Cerebellar cortex (tissue), 1 donor: Measurements from ENCODE around the gene BDP1.
"Not testable (repeated sequence)": the region's sequence is repeated elsewhere in the genome, so short reads cannot be mapped to it uniquely, and the experiment has no call there.

Source experiments
- DNase-seq: peaks from one replicate; pipeline ENCODE4 v3.0.0-alpha.2; 2015; ENCODE audit warnings: low spot score

BDP1 gene

DNA sequence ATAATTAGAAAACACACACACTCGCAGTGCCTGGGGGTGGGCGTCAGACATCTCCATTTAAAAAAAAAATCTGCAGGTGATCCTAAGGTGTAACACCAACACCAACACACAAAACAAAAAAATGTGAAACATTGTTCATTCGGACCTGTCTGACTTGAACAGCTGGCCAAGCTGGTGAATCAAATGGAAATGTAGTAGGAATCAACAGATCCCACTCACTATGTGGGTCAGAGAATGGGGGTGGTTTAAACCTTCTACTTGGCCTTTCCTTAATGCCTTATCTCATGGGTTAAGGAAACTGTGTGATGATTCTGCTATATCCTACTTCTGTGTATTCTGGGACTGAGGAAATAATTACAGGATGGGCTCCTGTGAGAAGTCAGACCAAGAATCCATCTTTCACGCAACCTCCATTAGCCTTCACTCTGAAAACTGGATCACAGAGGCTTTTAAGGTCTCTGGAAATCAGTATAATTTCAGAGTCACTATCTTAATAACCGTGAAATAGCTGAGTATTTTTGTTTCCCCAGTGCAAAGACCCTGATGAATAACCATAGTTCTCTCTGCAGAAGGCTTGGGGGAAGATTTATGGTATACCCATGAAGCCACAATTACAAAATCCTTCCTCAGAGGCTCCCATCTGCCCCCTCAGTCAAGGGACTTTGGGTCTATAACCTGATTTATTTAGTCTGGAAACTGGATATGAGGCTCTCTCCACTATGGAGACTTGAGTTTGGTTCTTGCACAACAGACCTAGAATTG lies 114.5 kb downstream of the BDP1 start:
- no peak for DNase-seq

DNA sequence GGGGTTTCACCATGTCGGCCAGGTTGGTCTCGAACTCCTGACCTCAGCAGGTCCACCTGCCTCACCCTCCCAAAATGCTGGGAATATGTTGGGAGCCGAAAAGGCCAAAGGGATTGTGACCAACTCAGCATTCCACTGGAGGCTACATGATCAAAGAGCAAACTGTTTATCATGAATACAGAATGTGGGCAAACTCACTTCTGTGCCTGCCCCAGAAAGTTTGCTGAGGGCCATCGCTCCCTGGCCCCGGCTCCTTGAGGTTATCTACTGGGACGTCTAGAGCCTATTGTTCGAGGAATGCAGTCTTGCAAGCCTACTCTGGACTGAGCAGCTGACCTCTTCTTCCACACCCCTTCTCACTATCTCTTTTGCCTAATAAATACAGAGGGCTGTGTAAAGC lies 116.4 kb downstream of the BDP1 start:
- DNase-seq = not testable (repeated sequence)

DNA sequence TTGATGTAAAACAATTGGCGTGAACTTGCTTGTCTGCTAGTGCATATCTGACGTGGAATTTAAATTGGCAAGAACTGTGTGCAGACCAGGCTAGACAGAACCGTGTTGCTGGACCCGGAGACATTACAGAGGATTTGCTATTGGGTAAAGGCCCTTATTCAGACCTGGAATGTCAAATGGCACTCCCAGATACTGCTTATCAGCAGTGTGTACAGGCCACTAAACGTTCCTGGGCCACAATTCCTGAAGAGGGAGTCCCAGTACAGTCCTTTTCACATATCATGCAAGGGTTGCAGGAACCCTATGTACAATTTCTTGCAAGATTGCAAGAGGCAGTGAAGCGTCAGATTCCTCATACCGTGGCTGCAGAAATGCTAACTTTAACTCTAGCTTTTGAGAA lies 118.1 kb downstream of the BDP1 start:
- no peak for DNase-seq

DNA sequence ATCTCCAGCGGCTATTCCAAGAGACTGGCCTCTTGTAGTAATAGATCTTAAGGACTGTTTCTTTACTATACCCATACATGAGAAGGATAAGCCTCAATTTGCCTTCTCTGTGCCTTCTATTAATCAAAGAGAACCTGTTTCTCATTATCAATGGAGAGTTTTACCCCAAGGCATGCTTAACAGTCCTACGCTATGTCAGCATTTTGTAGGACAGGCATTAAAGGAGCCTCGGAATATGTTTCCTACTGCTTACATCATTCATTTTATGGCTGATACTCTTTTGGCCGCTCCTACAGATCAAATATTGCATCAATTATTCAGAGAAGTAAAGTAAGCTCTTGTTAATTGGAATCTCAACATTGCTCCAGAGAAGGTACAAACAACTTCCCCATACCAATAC lies 120.1 kb downstream of the BDP1 start:
- DNase-seq = not testable (repeated sequence)

DNA sequence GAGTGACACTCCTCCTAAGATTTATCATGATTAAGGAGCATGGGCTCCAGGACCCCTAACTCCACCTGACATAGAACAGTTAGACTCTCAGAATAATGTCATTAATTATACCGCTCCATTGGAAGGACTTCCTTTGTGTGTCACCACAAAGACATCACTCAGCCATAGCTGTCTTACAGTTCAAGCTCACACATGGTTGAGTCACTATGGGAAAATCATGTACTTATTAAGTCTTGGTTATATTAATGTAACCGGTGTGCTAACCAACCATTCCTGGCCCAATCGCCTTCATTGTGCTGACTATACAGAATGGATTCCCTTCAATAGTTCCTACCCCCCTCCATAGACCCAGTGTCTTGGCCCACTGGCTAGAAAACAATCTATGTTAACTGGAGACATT lies 120.8 kb downstream of the BDP1 start:
- no peak for DNase-seq

DNA sequence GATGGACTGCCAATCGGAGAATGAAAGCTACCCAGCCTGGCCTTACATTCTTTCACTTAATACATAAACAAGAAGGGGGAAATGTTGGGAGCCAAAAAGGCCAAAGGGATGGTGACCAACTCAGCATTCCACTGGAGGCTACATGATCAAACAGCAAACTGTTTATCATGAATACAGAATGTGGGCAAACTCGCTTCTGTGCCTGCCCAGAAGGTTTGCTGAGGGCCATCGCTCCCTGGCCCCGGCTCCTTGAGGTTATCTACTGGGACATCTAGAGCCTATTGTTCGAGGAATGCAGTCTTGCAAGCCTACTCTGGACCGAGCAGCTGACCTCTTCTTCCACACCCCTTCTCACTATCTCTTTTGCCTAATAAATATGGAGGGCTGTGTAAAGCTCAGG lies 122.4 kb downstream of the BDP1 start:
- DNase-seq = not testable (repeated sequence)

DNA sequence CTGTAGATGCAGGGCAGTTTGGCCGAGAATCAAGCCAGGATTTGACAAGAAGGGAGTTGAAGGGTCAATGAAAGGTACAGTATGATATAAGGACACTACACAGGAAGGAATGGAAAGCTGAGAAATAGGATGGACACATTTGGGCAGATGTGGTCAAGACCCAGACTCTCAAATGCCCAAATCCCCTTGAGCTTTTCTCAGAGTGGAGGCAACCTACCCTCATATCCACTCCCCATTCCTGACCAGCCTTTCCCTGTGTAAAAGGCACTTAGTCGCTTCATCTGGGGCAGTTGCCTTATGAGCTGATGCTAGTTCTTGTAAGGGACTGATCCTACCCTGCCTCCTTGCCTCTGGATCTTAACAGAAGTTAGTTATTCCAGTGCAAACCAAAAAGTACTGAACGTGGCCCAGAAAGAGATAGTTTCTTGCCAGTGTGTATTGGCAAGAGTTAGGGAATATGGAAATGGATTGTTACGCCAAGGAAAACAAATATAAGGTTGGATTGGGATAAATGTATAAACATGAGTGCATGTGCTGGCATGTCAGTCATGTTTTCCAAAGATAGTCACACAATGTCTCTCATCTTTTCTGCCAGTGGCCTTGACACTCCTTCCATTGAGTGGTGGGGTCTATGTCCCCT lies 127.6 kb downstream of the BDP1 start:
- no peak for DNase-seq

DNA sequence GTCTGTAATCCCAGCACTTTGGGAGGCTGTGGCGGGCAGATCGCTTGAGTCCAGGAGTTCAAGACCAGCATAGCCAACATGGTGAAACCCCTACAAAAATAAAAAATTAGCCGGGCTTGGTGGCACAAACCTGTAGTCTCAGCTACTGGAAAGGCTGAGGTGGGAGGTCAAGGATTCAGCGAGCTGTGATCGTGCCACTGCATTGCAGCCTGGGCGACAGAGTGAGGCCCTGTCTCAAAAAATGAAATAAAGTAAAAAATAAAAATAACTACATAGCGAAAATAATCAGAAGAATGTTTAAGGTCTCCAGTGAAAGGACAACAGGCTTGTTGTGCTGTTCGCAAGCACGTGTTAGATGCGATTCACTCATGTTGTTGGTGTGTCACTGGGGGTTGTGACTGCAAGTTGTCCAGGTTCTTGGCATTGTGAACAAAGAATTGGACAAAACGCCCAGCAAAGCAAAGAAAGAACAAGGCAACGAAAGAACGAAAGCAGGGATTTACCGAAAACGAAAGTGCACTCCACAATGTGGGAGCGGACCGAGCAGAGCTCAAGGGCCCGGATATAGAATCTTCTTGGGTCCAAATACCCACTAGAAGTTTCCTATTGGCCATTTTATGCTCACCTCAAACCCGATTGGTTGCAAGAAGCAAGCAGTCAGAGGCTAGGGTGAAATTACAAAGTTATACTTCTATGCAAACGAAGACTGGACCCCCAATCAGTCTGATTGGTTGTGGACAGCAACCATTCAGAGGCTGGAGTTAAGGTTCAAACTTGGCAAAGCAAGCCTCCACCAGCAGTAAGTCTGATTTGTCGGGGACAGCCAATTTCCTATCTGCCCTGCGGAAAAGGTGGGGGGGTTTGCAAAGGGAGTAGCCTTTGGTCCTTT lies 130.8 kb downstream of the BDP1 start:
- no peak for DNase-seq

DNA sequence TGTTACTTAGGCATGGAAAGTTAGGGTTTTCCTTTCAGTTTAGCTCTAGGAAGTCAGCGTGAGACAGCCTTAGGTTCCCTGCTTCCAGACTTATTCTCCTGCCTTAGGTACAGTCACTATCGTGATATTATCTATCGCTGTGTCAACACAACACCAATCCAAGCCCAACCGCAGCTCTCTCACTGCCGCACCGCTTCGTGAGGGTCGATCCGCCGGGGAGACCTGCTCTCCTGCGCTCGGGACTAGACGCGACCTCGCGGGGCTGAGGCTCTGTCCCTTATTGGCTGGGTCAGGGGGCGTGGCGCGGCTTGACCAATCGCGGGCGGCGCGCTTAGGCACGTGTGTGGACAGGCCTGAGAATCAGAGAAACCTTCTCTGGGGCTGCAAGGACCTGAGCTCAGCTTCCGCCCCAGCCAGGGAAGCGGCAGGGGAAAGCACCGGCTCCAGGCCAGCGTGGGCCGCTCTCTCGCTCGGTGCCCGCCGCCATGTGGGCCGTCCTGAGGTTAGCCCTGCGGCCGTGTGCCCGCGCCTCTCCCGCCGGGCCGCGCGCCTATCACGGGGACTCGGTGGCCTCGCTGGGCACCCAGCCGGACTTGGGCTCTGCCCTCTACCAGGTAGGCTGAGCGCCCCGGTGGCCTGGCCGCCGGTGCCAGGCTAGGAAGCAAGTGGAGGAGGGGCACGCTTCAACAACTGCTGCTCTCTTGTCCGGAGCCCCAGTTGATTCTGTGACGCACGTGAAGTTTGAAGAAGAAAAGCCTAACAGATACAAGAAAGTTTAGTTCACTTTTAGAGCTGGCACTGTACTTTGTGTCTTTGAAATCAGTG lies 131.7 kb downstream of the BDP1 start, which contains the start of gene MCCC2:
MCCC2 (plus strand) TSS at position 400 of the 825 bp plus-strand sequence; CDS start at position 486, 86 bp downstream.
- DNase-seq = peak; percentile 95

DNA sequence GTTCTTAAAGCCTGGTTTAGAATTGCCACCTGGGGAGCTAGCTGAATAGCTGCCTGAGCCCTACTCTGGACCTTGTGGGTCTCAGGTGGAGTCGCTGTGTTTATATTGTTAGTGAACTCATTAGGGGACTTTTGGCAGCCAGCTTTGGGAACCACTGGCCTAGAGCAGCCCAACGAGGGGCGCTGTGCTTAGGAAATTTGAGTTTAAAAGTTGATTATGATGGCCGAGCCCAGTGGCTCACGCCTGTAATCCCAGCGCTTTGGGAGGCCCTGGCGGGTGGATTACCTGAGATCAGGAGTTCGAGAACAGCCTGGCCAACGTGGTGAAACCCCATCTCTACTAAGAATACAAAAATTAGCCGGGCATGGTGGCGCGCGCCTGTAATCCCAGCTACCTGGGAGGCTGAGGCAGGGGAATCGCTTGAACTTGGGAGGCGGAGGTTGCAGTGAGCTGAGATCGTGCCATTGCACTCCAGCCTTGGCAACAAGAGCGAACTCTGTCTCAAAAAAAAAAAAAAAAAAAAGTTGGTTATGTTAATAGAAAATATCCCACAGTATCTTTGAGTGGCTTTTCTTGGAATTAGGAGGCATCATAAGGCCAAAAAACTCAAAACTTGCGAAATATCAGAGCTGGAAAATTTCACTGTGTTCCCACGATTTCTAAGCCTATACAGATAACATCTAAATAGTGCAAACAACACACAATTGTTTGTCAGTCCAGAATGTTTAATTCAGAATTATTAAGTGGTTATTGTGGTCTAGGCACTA lies 132.5 kb downstream of the BDP1 start:
- DNase-seq = no peak

DNA sequence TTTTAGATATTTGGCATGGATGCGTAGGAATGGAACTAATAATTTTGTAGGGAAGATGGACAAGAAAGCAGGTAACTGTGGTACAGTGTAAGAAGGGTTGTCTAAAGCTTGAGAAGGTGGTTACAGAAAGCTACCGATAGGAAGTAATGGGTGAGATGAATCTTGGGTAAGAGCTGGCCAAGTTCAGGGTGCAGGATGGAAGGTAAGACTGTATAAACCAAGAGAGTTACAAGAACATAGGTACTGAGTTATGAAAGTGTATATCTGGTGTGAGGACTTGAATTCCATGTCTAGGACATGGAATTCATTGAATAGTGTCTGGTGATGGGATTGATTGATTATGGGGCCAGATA lies 133.1 kb downstream of the BDP1 start:
- DNase-seq = no peak

DNA sequence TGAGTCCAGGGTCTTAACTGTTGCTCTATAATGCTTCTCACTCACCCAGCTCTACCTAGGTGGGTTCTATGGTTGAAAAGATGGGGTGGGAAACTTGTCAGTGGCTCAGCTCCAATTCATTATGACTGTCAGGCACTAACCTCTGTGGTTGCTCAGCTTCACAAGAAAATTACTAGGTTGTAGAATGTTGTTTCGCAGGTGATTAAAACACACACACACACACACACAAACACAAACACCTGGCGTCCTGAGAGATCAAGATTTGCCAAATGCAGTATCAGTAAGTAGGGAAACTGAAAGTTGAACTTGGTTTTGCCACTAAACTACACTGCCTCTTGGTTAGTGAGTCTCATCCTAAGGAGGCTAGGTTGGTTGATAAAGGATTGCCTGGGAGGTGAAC lies 134.5 kb downstream of the BDP1 start:
- no peak for DNase-seq

DNA sequence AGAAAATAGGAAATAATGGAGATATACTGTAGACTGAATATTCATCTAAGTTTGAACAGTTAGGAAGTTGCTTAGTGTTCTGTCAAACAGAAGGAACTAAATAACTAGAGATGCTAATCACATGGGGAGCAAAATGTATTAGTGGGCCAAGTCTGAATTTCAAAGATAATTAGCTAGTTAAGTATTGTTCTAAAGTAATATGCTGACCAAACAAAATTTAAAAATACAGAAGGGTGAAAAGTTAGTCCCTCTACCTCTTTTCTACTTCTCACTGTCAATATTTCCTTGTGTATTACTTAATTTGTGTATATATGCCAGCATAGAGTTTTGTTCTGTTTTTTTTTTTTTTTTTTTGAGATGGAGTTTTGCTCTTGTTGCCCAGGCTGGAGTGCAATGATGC lies 135.6 kb downstream of the BDP1 start:
- no peak for DNase-seq

DNA sequence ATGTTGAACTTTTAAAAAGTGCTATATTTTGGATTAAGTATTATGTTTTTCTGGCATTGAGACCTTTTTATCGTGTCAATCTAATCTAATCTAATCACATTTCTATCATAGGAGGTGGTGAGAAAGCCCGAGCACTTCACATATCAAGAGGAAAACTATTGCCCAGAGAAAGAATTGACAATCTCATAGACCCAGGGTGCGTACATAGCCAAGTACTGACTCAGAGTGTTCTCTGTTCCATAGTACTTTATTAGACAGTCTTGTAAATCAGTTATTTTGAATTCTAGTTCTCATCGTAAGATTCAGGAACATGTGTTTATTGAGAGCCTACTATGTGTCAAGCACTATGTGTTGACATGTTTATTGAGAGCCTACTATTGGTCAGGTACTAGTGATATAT lies 140.7 kb downstream of the BDP1 start:
- no peak for DNase-seq

DNA sequence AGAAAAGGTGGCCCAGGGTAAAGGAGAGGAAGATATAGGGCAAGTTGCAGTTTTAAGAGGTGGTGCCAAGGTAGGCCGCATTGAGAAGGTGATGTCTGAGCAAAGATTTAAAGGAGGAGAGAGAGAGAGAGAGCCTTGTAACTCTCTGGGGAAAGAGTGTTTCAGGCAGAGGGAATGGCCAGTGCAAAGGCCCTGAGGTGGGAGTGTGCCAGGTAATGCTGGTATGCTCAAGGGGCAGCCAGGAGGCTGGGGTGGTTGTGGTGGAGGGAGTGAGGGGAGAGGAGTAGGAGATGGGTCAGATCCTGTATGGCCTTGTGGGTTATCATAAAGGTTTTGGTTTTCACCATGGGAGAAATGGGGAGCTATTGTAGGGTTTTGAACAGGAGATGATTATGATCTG lies 141.6 kb downstream of the BDP1 start:
- DNase-seq = no peak

DNA sequence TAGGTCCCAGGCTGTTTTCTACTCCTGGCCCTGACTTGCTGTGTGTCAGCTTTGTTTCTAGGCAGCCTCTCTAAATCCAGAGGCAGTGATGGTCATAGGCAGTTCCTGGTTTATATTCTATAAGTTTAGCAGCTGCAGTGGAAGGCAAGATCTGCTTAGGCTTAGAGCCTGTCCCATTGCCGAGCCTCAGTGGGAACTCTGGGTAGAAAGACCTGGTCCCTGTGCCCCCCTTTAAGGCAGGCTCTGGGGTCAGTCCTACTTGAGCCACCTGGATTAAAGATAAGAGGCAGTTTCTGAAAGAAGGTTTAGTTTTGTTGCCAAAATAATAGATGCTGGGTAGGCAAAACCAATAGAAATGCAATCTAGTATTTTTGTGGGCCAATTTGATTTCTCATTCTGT lies 145.3 kb downstream of the BDP1 start:
- DNase-seq = peak; percentile 6

DNA sequence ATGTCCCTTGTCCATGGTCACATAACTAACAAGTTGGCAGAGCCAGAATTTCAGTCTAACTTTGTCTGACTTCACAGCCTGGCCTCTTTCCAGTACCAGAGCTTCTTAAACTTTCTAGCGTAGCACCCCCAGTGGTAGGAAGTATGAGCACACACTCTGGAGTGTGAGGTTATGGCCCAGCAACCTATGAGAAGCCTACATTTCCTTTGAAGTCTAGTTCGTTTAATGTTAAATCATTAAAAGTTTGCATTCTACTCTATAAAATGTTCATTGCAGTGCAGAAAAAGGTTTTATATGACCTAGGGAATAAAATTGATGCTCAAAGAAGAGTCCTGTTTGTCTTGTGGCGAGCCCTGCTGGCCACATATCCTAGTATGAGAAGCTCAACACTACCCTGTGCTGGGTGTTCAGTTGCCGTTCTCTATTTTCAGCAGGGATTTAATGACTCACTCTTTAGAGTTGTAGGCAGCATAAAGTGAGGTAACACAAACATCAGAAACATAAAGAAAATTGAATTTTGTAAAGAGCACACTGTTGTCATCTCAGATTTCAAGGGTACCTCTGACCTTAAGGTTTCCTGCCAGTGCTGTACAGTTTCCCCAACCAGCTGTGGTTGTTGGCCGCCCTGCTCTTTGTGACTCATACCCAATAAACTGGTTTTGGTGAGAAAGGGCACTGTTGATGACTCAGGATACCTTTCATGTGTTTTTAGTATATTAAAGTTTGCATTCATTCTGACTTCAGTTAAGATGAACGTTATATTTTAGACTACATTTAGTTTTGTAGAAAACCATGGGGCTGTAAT lies 146.0 kb downstream of the BDP1 start:
- DNase-seq = peak; percentile 59

DNA sequence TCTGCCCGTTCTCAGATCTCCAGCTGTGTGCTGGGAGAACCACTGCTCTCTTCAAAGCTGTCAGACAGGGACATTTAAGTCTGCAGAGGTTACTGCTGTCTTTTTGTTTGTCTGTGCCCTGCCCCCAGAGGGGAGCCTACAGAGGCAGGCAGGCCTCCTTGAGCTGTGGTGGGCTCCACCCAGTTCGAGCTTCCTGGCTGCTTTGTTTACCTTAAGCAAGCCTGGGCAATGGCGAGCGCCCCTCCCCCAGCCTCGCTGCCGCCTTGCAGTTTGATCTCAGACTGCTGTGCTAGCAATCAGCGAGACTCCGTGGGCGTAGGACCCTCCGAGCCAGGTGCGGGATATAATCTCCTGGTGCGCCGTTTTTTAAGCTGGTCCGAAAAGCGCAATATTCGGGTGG lies 154.5 kb downstream of the BDP1 start:
- DNase-seq = not testable (repeated sequence)

DNA sequence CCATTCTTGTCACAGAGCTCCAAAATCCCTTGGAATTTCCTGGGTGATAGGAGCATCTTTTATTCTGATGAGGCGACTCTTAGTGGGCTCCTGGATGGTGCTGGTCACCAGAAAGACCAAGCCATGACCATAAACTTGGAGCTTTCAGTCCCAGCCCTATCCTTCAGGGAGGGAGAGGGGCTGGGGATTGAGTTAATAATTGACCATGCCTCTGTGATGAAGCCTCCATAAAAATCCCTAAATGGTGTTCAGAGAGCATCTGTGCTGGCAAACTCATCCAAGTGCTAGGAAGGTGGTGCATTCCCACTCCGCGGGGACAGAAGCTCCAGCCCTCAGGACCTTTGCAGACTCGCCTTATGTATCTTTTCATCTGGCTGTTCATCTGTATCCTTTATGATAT lies 160.4 kb downstream of the BDP1 start:
- DNase-seq = no peak
